ENCODE data around the gene RPL7L1.

RPL7L1 gene

GRCh38 chr6:42936398-42936797 is 57.0 kb downstream of the RPL7L1 start:
- no peak for DNase-seq

- DNase-seq = no peak
Observed at GRCh38 chr6:42937548-42938427, 58.4 kb downstream of the RPL7L1 start.

GRCh38 chr6:42938428-42938796 is 59.0 kb downstream of the RPL7L1 start:
- no peak for DNase-seq

- no peak for DNase-seq
Observed at GRCh38 chr6:42938987-42939809, 59.8 kb downstream of the RPL7L1 start.

Measured in stimulated activated CD4-positive, alpha-beta T cell treated with anti-CD3 and anti-CD28 coated beads, Interleukin-12 subunit alpha, Interleukin-12 subunit beta, amount 100 ng/mL, for 4 hours (primary cell).